ENCODE measurements around the gene CDCA5.

GRCh38 chr11:65131895-65132237, 48.0 kb upstream of the CDCA5 start:
- TF ChIP-seq EZH2 (IDR thresholded peaks at IDR 0.05; ENCODE audit: low read length, missing control alignments) = no peak
- TF ChIP-seq, protein P1, sequence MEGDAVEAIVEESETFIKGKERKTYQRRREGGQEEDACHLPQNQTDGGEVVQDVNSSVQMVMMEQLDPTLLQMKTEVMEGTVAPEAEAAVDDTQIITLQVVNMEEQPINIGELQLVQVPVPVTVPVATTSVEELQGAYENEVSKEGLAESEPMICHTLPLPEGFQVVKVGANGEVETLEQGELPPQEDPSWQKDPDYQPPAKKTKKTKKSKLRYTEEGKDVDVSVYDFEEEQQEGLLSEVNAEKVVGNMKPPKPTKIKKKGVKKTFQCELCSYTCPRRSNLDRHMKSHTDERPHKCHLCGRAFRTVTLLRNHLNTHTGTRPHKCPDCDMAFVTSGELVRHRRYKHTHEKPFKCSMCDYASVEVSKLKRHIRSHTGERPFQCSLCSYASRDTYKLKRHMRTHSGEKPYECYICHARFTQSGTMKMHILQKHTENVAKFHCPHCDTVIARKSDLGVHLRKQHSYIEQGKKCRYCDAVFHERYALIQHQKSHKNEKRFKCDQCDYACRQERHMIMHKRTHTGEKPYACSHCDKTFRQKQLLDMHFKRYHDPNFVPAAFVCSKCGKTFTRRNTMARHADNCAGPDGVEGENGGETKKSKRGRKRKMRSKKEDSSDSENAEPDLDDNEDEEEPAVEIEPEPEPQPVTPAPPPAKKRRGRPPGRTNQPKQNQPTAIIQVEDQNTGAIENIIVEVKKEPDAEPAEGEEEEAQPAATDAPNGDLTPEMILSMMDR (conservative IDR thresholded peaks at IDR 0.05 in 1 of 2, IDR thresholded peaks at IDR 0.05 in 1 of 2; ENCODE audit: low read depth in 1 of 2, low read length in 2 of 2) = no peak

Data from fibroblast of lung (primary cell).